Upper lobe of right lung (tissue), 1 donor: Measurements from ENCODE around the gene ADPRM. TPM values are rescaled to one million over a fixed set of nuclear protein-coding genes. Genes with fewer than 3 reads are reported as not detected.

ENCODE experiments used
- ATAC-seq: fragments of 200-7000 bp; cut with Tn5 transposase; one replicate; pipeline ENCODE4 v1.9.1; 2020; ENCODE audit warnings: mild to moderate bottlenecking, moderate library complexity
- DNase-seq: peaks from one replicate; pipeline ENCODE4 v3.0.0-alpha.2; 2020
- H3K27ac ChIP-seq: fragments of 200-600 bp; one replicate; pipeline ENCODE4 v1.8.0; 2022
- H3K27me3 ChIP-seq: fragments of 200-600 bp; one replicate; pipeline ENCODE4 v1.8.0; 2022; ENCODE audit warnings: mild to moderate bottlenecking
- H3K36me3 ChIP-seq: fragments of 200-600 bp; one replicate; pipeline ENCODE4 v1.8.0; 2022
- H3K4me1 ChIP-seq: fragments of 200-600 bp; one replicate; pipeline ENCODE4 v1.8.0; 2022
- H3K4me3 ChIP-seq: fragments of 200-600 bp; one replicate; pipeline ENCODE4 v1.8.0; 2022; ENCODE audit warnings: mild to moderate bottlenecking
- H3K9me3 ChIP-seq: fragments of 200-600 bp; one replicate; pipeline ENCODE4 v1.8.0; 2022
- intact Hi-C: fragments of 100-400 bp; cut with DNase I; formaldehyde crosslinking; loops from one replicate; pipeline ENCODE4 v1.11.0; 2022
- total RNA-seq: library from RNA; stranded (reverse); fragmentation: NEBNext Ultra II Directional; extraction: Animal tissue kit (Norgen Biotek cat#: 25700); gene quantifications from one replicate; pipeline ENCODE4 v1.2.1, GENCODE V29; 2021
- TF ChIP-seq, protein P1 (sequence below): fragments of 200-600 bp; IDR thresholded peaks from one replicate; pipeline ENCODE4 v1.8.0; 2022; ENCODE audit warnings: antibody characterized with exemption
- donor health status: DM: no; HTN: yes; CAD: no; lungs with severe emphysema.

The ADPRM gene
- total RNA-seq, 1 donor from 2014 or later, result 8.2 TPM

DNA sequence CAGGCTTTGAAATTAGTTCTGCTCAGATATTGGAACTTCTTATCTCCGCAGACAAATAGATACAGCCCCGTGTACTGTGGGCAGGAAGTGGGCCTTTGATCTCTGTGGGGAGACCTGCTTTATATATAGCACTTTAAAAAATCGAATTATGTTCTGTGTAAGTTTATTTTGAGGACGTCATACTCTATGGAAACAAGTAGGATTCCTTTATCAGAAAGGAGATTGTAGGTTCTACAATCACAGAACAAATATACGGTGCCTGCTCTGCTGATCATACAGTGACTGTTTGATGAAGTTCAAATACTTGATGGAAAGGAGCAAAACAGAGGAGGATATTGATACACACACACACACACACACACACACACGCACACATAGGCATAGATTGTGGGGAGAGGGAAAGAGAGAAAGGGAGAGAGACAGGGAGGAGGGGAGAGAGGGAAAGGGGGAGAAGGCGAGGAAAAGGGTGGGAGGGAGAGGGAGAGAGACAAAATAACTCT, 47.2 kb downstream of the ADPRM start:
- H3K4me3 ChIP-seq, result no peak overlapping the region
- H3K27ac ChIP-seq, result no peak overlapping the region
- H3K9me3 ChIP-seq, result no peaks in the 10 kb centered on the region
- no peaks in the 10 kb centered on the region for H3K27me3 ChIP-seq
- H3K36me3 ChIP-seq, result no peaks in the 10 kb centered on the region
- TF ChIP-seq, protein P1, sequence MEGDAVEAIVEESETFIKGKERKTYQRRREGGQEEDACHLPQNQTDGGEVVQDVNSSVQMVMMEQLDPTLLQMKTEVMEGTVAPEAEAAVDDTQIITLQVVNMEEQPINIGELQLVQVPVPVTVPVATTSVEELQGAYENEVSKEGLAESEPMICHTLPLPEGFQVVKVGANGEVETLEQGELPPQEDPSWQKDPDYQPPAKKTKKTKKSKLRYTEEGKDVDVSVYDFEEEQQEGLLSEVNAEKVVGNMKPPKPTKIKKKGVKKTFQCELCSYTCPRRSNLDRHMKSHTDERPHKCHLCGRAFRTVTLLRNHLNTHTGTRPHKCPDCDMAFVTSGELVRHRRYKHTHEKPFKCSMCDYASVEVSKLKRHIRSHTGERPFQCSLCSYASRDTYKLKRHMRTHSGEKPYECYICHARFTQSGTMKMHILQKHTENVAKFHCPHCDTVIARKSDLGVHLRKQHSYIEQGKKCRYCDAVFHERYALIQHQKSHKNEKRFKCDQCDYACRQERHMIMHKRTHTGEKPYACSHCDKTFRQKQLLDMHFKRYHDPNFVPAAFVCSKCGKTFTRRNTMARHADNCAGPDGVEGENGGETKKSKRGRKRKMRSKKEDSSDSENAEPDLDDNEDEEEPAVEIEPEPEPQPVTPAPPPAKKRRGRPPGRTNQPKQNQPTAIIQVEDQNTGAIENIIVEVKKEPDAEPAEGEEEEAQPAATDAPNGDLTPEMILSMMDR, result no peak
- H3K4me1 ChIP-seq, result no peaks in the 10 kb centered on the region
- DNase-seq (no peak), ATAC-seq (no peak)
- intact Hi-C loops, result no loop called here

DNA sequence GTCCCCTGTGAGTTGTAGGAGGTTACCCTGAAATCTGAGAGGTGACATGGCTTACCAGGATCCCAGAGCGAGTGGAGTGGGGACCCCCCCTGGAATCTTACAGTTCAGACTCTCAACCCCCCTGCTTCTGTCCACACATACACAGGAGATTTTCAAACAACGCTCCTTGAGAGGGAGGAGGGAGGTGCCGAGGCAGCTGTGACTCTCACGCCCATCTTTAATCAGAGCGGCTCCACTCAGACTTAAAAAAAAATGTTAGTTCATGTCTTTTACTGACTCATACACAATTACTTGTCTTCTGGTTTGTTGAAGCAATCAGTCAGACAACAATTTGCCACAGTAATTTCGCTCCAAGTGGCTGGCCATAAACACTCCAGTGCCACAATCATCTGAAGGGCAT, 47.8 kb downstream of the ADPRM start:
- intact Hi-C loops, result no loop called here
- ATAC-seq (no peak), DNase-seq (no peak)
- no peaks in the 10 kb centered on the region for H3K4me1 ChIP-seq
- no peaks in the 10 kb centered on the region for H3K36me3 ChIP-seq
- TF ChIP-seq, protein P1, result no peak
- no peak overlapping the region for H3K27ac ChIP-seq
- no peaks in the 10 kb centered on the region for H3K27me3 ChIP-seq
- no peaks in the 10 kb centered on the region for H3K9me3 ChIP-seq
- no peak overlapping the region for H3K4me3 ChIP-seq

DNA sequence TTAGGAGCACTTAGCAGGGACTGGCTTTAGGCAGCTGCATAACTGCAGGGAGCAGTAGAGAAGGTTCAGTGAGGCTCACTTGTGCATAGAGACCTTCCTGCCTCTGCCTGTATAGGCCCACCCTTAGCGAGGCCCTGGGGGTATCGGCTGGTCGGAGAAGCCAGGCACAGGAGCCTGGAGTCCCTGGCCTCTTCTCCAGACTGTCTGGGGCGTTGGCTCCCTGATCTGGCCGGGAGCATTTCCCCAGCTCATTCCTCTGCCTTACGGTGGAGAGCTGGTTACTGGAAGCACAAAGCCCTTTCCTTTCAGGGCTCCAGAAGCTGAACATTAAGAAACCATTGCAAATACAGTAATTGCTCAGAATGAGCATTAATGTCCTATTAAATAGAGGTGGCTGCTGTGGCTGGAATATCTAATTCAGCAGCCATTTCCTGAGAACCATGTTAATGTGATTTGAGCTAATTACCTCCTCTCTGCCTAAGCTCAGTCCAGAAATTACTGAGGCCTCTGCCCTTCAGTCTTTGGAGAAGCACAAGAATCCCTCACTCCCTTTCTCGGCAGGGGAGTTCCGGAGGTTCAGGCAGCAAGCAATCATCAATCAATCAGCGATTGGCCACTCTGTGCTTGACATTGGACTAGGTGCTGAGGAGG, 51.3 kb downstream of the ADPRM start:
- H3K27me3 ChIP-seq, result no peaks in the 10 kb centered on the region
- H3K9me3 ChIP-seq, result no peaks in the 10 kb centered on the region
- no peak overlapping the region for H3K4me3 ChIP-seq
- no peaks in the 10 kb centered on the region for H3K36me3 ChIP-seq
- DNase-seq (no peak), ATAC-seq (no peak)
- no peaks in the 10 kb centered on the region for H3K4me1 ChIP-seq
- TF ChIP-seq, protein P1, result no peak
- H3K27ac ChIP-seq, result no peak overlapping the region
- intact Hi-C loops, result no loop called here

DNA sequence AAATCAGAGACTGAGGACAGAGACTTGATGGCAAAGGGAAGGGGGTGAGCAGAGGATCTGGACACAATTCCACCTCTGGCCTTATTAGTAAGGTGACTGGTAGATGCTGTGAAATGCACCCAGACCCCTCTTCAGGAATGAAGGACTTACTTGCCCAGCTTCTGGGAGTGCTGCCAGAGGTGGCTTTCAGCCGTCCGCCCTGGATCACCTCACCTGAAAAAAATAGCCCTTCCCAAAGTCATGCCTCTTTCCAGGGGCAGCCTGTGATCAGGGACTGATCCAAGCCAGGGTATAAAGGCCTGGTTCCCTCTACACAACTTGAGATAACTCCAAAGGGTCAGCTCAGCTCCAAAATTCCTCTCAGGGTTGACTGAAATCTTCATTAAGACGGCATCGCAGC, 52.8 kb downstream of the ADPRM start:
- Histone ChIP-seq H3K27ac (no peak overlapping the region), H3K4me3 (no peak overlapping the region), H3K27me3 (no peaks in the 10 kb centered on the region), H3K9me3 (no peaks in the 10 kb centered on the region), H3K36me3 (no peaks in the 10 kb centered on the region), H3K4me1 (no peaks in the 10 kb centered on the region)
- intact Hi-C loops, result no loop called here
- TF ChIP-seq, protein P1, result no peak
- no peak for ATAC-seq
- no peak for DNase-seq

DNA sequence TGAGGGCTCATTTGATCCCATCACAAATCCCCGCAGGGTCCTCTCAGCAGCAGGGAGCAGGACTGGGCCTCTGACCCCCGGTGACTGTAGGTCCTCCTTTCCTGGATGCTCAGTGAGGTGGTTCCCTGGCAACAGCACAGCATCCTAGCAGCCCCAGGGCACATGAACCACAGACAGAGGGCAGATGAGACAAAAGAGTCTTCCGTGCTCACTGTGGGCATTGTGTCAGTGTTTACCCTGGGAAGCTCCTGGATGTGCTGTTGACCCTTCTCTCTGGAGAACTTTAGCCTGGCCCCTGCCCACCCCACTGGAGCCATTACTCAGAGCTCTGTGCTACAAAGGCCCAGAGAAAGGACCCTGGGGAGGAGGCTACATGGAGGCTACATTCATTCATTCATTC, 54.2 kb downstream of the ADPRM start:
- H3K27me3 ChIP-seq, result no peaks in the 10 kb centered on the region
- no peaks in the 10 kb centered on the region for H3K9me3 ChIP-seq
- no peaks in the 10 kb centered on the region for H3K4me1 ChIP-seq
- no peak overlapping the region for H3K27ac ChIP-seq
- intact Hi-C loops, result no loop called here
- H3K4me3 ChIP-seq, result no peak overlapping the region
- TF ChIP-seq, protein P1, result no peak
- no peak for DNase-seq
- no peaks in the 10 kb centered on the region for H3K36me3 ChIP-seq
- ATAC-seq, result no peak

DNA sequence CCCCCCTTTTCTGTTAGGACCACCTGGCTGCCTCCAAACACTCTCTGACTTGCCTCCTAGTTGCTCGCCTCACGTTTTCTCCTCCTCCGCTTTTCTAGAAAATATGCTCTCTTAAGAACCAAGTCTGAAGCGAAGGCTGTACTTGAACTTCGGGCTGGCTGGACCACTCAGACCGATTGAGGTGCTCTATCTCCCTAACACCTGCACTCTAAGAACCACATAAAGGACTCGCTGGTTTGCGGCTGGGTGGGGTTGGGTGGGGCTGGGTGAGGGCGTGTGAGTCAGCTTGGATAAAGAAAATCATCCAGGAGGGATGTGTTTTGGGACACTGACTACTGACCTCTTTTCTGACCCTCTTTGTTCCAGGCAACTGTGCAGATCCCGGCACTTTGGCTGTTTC, 55.3 kb downstream of the ADPRM start:
- no peak overlapping the region for H3K4me3 ChIP-seq
- intact Hi-C loops, result no loop called here
- TF ChIP-seq, protein P1, result no peak
- H3K9me3 ChIP-seq, result no peaks in the 10 kb centered on the region
- no peaks in the 10 kb centered on the region for H3K36me3 ChIP-seq
- ATAC-seq (no peak), DNase-seq (no peak)
- no peak overlapping the region for H3K27ac ChIP-seq
- no peaks in the 10 kb centered on the region for H3K4me1 ChIP-seq
- no peaks in the 10 kb centered on the region for H3K27me3 ChIP-seq
